Articular chondrocyte of knee joint (primary cell): Measurements from ENCODE around the gene GNG5. TPM values are rescaled to one million over a fixed set of nuclear protein-coding genes. Genes with fewer than 3 reads are reported as not detected.

ENCODE experiments used
- total RNA-seq: library from RNA; depleted of rRNA; stranded (reverse); fragments of >200 nt; gene quantifications from 2 replicates; pipeline ENCODE4 v1.2.3, GENCODE V29; 2012

GNG5 gene
- total RNA-seq = 26.5 and 28.1 TPM in 2 replicates

DNA sequence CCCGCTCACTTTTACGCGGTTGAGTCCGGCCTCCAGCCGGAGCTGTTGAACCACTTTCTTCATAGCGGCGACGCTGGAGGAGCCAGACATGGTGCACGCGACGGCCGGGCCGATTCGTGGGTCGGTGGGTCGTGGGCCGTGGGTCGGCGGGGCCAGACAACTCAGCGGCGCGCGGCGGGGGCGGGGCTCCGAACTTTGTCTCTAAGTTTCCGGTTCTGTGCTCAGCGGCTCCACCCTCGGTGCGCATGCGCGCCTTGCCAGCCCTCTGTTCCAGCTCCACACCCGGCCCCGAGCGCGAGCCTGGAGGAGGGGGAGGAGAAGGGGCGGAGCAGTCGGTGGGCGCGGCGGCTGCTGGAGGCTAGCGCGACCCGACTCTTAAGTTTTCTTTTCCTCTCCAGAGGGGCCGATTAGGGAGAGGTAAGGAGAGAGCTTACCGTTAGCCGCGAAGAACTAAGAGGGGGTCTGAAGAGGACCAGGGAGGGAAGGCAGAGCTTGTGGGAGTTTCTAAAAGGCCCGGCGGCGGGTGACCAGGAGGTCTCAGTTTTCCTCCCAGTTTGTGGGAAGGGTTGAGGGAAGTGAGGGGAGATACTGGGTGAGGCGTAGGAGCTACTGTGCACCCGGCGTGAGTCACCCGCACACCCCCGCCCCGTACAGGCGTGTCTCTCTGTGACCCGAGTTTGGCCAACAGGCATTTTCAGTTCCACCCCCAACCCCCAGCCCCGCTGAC, at the start of gene GNG5, which contains the start of gene SPATA1:
Gene GNG5 (minus strand): TSS at position 580 of the 727 bp plus-strand sequence. CDS start 490 bp downstream, at position 90.
Gene SPATA1 (plus strand): TSS at position 385 of the 727 bp plus-strand sequence. CDS start 9,974 bp downstream, outside the sequence.

GRCh38 chr1:84478876-84479868, 27.2 kb downstream of the GNG5 start, which contains the start of gene RPF1:
RPF1 (plus strand) TSS chr1:84479266; CDS start chr1:84479282, 16 bp downstream.

Other genes starting within 250 kb of the GNG5 start
- 0.78 and 0.97 TPM in 2 replicates for gene SAMD13, start 204.9 kb downstream of the GNG5 start, total RNA-seq
- not detected in 2 replicates for gene DNASE2B, start 108.1 kb downstream of the GNG5 start, total RNA-seq
- gene RPF1, start 27.3 kb downstream of the GNG5 start, total RNA-seq = 39.7 and 39.8 TPM in 2 replicates
- gene SPATA1, start 195 bp downstream of the GNG5 start, total RNA-seq = 2.2 and 2.8 TPM in 2 replicates
- gene CTBS, start 67.9 kb upstream of the GNG5 start, total RNA-seq = 29.7 and 40.4 TPM in 2 replicates
- gene SSX2IP, start 183.9 kb upstream of the GNG5 start, total RNA-seq = 24.3 and 36.1 TPM in 2 replicates